HG02870 (cell line): ENCODE data around the gene ADAMTS8.
"Not testable (repeated sequence)": the region's sequence is repeated elsewhere in the genome, so short reads cannot be mapped to it uniquely, and the experiment has no call there.

Experiments
- ATAC-seq: cut with Tn5 transposase; IDR thresholded peaks from one replicate; pipeline ENCODE4 v1.9.1; 2021; ENCODE audit warnings: mild to moderate bottlenecking, moderate library complexity; ENCODE audit not compliant: unreplicated experiment

The ADAMTS8 gene

GRCh38 chr11:130439876-130440275, 11.5 kb upstream of the ADAMTS8 start:
- no peak for ATAC-seq

- ATAC-seq = no peak
Observed at GRCh38 chr11:130439160-130439519, 10.7 kb upstream of the ADAMTS8 start.

GRCh38 chr11:130438401-130439159, 10.2 kb upstream of the ADAMTS8 start:
- not testable (repeated sequence) for ATAC-seq

- no peak for ATAC-seq
Observed at GRCh38 chr11:130437848-130438247, 9.4 kb upstream of the ADAMTS8 start.

GRCh38 chr11:130436171-130436570, 7.8 kb upstream of the ADAMTS8 start:
- ATAC-seq = no peak

- no peak for ATAC-seq
Observed at GRCh38 chr11:130435671-130436070, 7.3 kb upstream of the ADAMTS8 start.

- ATAC-seq = peak; percentile 91
Observed at GRCh38 chr11:130434521-130435223, 6.3 kb upstream of the ADAMTS8 start.

- no peak for ATAC-seq
Observed at GRCh38 chr11:130433357-130433756, 4.9 kb upstream of the ADAMTS8 start.

GRCh38 chr11:130431801-130432200, 3.4 kb upstream of the ADAMTS8 start:
- ATAC-seq = no peak

- ATAC-seq = peak; percentile 44
Observed at GRCh38 chr11:130431331-130431773, 2.9 kb upstream of the ADAMTS8 start.

GRCh38 chr11:130429983-130430382, 1.6 kb upstream of the ADAMTS8 start:
- ATAC-seq = no peak

GRCh38 chr11:130429120-130429681, 792 bp upstream of the ADAMTS8 start:
- no peak for ATAC-seq

GRCh38 chr11:130427581-130428315, 661 bp downstream of the ADAMTS8 start:
- no peak for ATAC-seq

- ATAC-seq = no peak
Observed at GRCh38 chr11:130426837-130427341, 1.5 kb downstream of the ADAMTS8 start.

GRCh38 chr11:130426223-130426836, 2.1 kb downstream of the ADAMTS8 start:
- no peak for ATAC-seq

- ATAC-seq = no peak
Observed at GRCh38 chr11:130425156-130425555, 3.3 kb downstream of the ADAMTS8 start.

- no peak for ATAC-seq
Observed at GRCh38 chr11:130424613-130425140, 3.7 kb downstream of the ADAMTS8 start.

GRCh38 chr11:130423541-130424142, 4.8 kb downstream of the ADAMTS8 start:
- ATAC-seq = no peak

GRCh38 chr11:130422251-130422995, 6.0 kb downstream of the ADAMTS8 start:
- no peak for ATAC-seq
